Trophoblast cell (in vitro differentiated cells and primary cell): ENCODE results near the gene SLC30A4.

Experiments
- DNase-seq, 2 donors: peaks; one replicate each; pipeline ENCODE4 v3.0.0-alpha.2; 2016
- H2AFZ ChIP-seq: 2 replicates; pipeline ENCODE4 v1.6.1; 2013; ENCODE audit warnings: low read length, moderate library complexity, mild to moderate bottlenecking; ENCODE audit not compliant: insufficient read depth, poor library complexity
- H2AK5ac ChIP-seq: 2 replicates; pipeline ENCODE4 v1.6.1; 2013; ENCODE audit warnings: mild to moderate bottlenecking, low read length
- H2BK120ac ChIP-seq: 2 replicates; pipeline ENCODE4 v1.6.1; 2013; ENCODE audit warnings: low read length, mild to moderate bottlenecking, moderate library complexity; ENCODE audit not compliant: insufficient read depth, poor library complexity
- H2BK12ac ChIP-seq: 2 replicates; pipeline ENCODE4 v1.6.1; 2013; ENCODE audit warnings: mild to moderate bottlenecking, low read length, moderate library complexity
- H2BK5ac ChIP-seq: 2 replicates; pipeline ENCODE4 v1.6.1; 2013; ENCODE audit warnings: low read length, low read depth, moderate library complexity, mild to moderate bottlenecking; ENCODE audit not compliant: poor library complexity
- H3K14ac ChIP-seq: 2 replicates; pipeline ENCODE4 v1.6.1; 2013; ENCODE audit warnings: mild to moderate bottlenecking, low read length
- H3K18ac ChIP-seq: 2 replicates; pipeline ENCODE4 v1.6.1; 2013; ENCODE audit warnings: mild to moderate bottlenecking, low read length
- H3K23ac ChIP-seq: 2 replicates; pipeline ENCODE4 v1.6.1; 2013; ENCODE audit warnings: low read length
- H3K27ac ChIP-seq: 2 replicates; pipeline ENCODE4 v1.5.1; 2013; ENCODE audit warnings: low read depth, mild to moderate bottlenecking, inconsistent platforms, low read length, moderate library complexity
- H3K27me3 ChIP-seq: 2 replicates; pipeline ENCODE4 v1.6.1; 2013; ENCODE audit warnings: inconsistent platforms, mild to moderate bottlenecking, low read length, moderate library complexity; ENCODE audit not compliant: insufficient read depth
- H3K36me3 ChIP-seq, 2 experiments: 1 replicate in 1 of 2; 2 replicates in 1 of 2; pipeline ENCODE4 v1.6.1; 2013; ENCODE audit warnings: low read length in 2 of 2, mild to moderate bottlenecking in 2 of 2, moderate library complexity in 1 of 2; ENCODE audit not compliant: insufficient read depth in 2 of 2, control insufficient read depth in 1 of 2
- H3K4ac ChIP-seq: 2 replicates; pipeline ENCODE4 v1.6.1; 2013; ENCODE audit warnings: low read depth, mild to moderate bottlenecking, low read length, moderate library complexity
- H3K4me1 ChIP-seq, 2 experiments: 1 replicate in 1 of 2; 2 replicates in 1 of 2; pipeline ENCODE4 v1.6.1; 2013; ENCODE audit warnings: low read length in 2 of 2, mild to moderate bottlenecking in 2 of 2, moderate library complexity in 1 of 2; ENCODE audit not compliant: insufficient read depth in 2 of 2, control insufficient read depth in 1 of 2
- H3K4me2 ChIP-seq: 2 replicates; pipeline ENCODE4 v1.6.1; 2013; ENCODE audit warnings: inconsistent platforms, mild to moderate bottlenecking, low read length, moderate library complexity
- H3K4me3 ChIP-seq: 2 replicates; pipeline ENCODE4 v1.5.1; 2013; ENCODE audit warnings: mild to moderate bottlenecking, low read depth, low read length, inconsistent platforms
- H3K79me1 ChIP-seq: one replicate; pipeline ENCODE4 v1.6.1; 2013; ENCODE audit warnings: low read length
- H3K79me2 ChIP-seq: 2 replicates; pipeline ENCODE4 v1.6.1; 2013; ENCODE audit warnings: low read length, mild to moderate bottlenecking; ENCODE audit not compliant: control insufficient read depth, insufficient read depth, poor library complexity
- H3K9ac ChIP-seq: 2 replicates; pipeline ENCODE4 v1.6.1; 2013; ENCODE audit warnings: mild to moderate bottlenecking, low read length
- H3K9me3 ChIP-seq: 2 replicates; pipeline ENCODE4 v1.6.1; 2013; ENCODE audit warnings: low read depth, mild to moderate bottlenecking, control low read depth, inconsistent platforms, low read length; ENCODE audit not compliant: insufficient read depth
- H4K12ac ChIP-seq: 2 replicates; pipeline ENCODE4 v1.6.1; 2013; ENCODE audit warnings: low read depth, mild to moderate bottlenecking, low read length, moderate library complexity
- H4K8ac ChIP-seq: 2 replicates; pipeline ENCODE4 v1.6.1; 2013; ENCODE audit warnings: low read depth, mild to moderate bottlenecking, low read length, moderate library complexity
- H4K91ac ChIP-seq: one replicate; pipeline ENCODE4 v1.6.1; 2013; ENCODE audit warnings: low read depth, mild to moderate bottlenecking, low read length, moderate library complexity
- WGBS: extraction: QIAGEN DNeasy Blood & Tissue Kit; methylation state at CpG from one replicate; pipeline ENCODE4 v1.1.7; 2013; ENCODE audit warnings: missing lambda C conversion rate; ENCODE audit not compliant: insufficient read length, insufficient coverage; ENCODE audit errors: extremely low coverage; 5-methylcytosine and 5-hydroxymethylcytosine counted together

The SLC30A4 gene

GRCh38 chr15:45471151-45471550, 51.4 kb downstream of the SLC30A4 start:
- Histone ChIP-seq H3K14ac (no peak overlapping the region), H3K9ac (no peak overlapping the region), H2AFZ (no peak overlapping the region), H4K91ac (no peak overlapping the region), H3K27me3 (peaks cover 16% of the 10 kb centered on the region), H2BK120ac (no peak overlapping the region), H3K23ac (no peak overlapping the region), H4K12ac (no peak overlapping the region), H3K4ac (no peak overlapping the region), H2AK5ac (no peak overlapping the region), H3K4me2 (no peak overlapping the region), H3K18ac (no peak overlapping the region), H3K79me1 (no peaks in the 10 kb centered on the region), H2BK12ac (no peak overlapping the region), H3K27ac (no peak overlapping the region), H3K9me3 (no peaks in the 10 kb centered on the region), H3K79me2 (no peaks in the 10 kb centered on the region), H3K36me3 (no peaks in the 10 kb centered on the region), H3K4me1 (no peaks in the 10 kb centered on the region), H2BK5ac (no peak overlapping the region), H4K8ac (no peak overlapping the region), H3K4me3 (no peak overlapping the region)
- peak; percentile 64 to 71 for DNase-seq
- no CpG with 5 or more reads among the region's 8 CpGs for WGBS

GRCh38 chr15:45469441-45469840, 53.1 kb downstream of the SLC30A4 start:
- Histone ChIP-seq H3K4me2 (no peak overlapping the region), H3K79me2 (no peaks in the 10 kb centered on the region), H3K4ac (no peak overlapping the region), H3K14ac (no peak overlapping the region), H2AFZ (no peak overlapping the region), H4K12ac (no peak overlapping the region), H3K18ac (no peak overlapping the region), H3K36me3 (no peaks in the 10 kb centered on the region), H3K79me1 (no peaks in the 10 kb centered on the region), H3K4me3 (no peak overlapping the region), H2BK5ac (no peak overlapping the region), H2AK5ac (no peak overlapping the region), H3K23ac (no peak overlapping the region), H3K4me1 (no peaks in the 10 kb centered on the region), H3K27me3 (peaks cover 16% of the 10 kb centered on the region), H4K8ac (no peak overlapping the region), H3K9me3 (peaks cover 1% of the 10 kb centered on the region), H2BK120ac (no peak overlapping the region), H3K9ac (no peak overlapping the region), H4K91ac (no peak overlapping the region), H2BK12ac (no peak overlapping the region), H3K27ac (no peak overlapping the region)
- no CpG with 5 or more reads among the region's 7 CpGs for WGBS
- no peak for DNase-seq

GRCh38 chr15:45469027-45469426, 53.5 kb downstream of the SLC30A4 start:
- no peaks in the 10 kb centered on the region for H3K79me1 ChIP-seq
- no peaks in the 10 kb centered on the region for H3K4me1 ChIP-seq
- H3K79me2 ChIP-seq, result no peaks in the 10 kb centered on the region
- H3K4me2 ChIP-seq, result no peak overlapping the region
- H3K36me3 ChIP-seq, result no peaks in the 10 kb centered on the region
- H2BK120ac ChIP-seq, result no peak overlapping the region
- no peak overlapping the region for H2BK12ac ChIP-seq
- H3K27me3 ChIP-seq, result peaks cover 16% of the 10 kb centered on the region
- no peak overlapping the region for H3K18ac ChIP-seq
- H3K27ac ChIP-seq, result no peak overlapping the region
- no peak overlapping the region for H3K23ac ChIP-seq
- no peak overlapping the region for H2AFZ ChIP-seq
- no peak overlapping the region for H4K12ac ChIP-seq
- H4K91ac ChIP-seq, result no peak overlapping the region
- no CpG with 5 or more reads among the region's 2 CpGs for WGBS
- H3K9ac ChIP-seq, result no peak overlapping the region
- no peak overlapping the region for H4K8ac ChIP-seq
- no peak overlapping the region for H3K4ac ChIP-seq
- H3K9me3 ChIP-seq, result peaks cover 1% of the 10 kb centered on the region
- H2BK5ac ChIP-seq, result no peak overlapping the region
- H3K14ac ChIP-seq, result no peak overlapping the region
- no peak overlapping the region for H3K4me3 ChIP-seq
- H2AK5ac ChIP-seq, result no peak overlapping the region
- DNase-seq, result no peak

GRCh38 chr15:45468294-45468693, 54.3 kb downstream of the SLC30A4 start:
- Histone ChIP-seq H2AFZ (no peak overlapping the region), H2BK120ac (no peak overlapping the region), H3K4me2 (no peak overlapping the region), H3K36me3 (no peaks in the 10 kb centered on the region), H4K8ac (no peak overlapping the region), H3K79me1 (no peaks in the 10 kb centered on the region), H3K79me2 (no peaks in the 10 kb centered on the region), H2BK12ac (no peak overlapping the region), H3K4me1 (no peaks in the 10 kb centered on the region), H3K14ac (no peak overlapping the region), H3K27ac (no peak overlapping the region), H3K4ac (no peak overlapping the region), H3K4me3 (no peak overlapping the region), H4K12ac (no peak overlapping the region), H4K91ac (no peak overlapping the region), H3K27me3 (peaks cover 16% of the 10 kb centered on the region), H3K23ac (no peak overlapping the region), H3K18ac (no peak overlapping the region), H3K9me3 (peaks cover 4% of the 10 kb centered on the region), H3K9ac (no peak overlapping the region), H2BK5ac (no peak overlapping the region), H2AK5ac (no peak overlapping the region)
- DNase-seq, result no peak
- no CpG with 5 or more reads among the region's 4 CpGs for WGBS
